Activated T-helper 1 cell treated with anti-CD3 and anti-CD28 coated beads, Interleukin-12 subunit alpha, Interleukin-12 subunit beta, Interleukin-2, Interleukin-4 antibody, amounts not matched to agents 30 ng/mL and 10 ng/mL and 1 ng/mL, durations not matched to agents 14 hours and 24 hours and 36 hours (primary cell): ENCODE data around the gene ADIPOR2. TPM values are rescaled to one million over a fixed set of nuclear protein-coding genes. Genes with fewer than 3 reads are reported as not detected.
"Not testable (repeated sequence)": the region's sequence is repeated elsewhere in the genome, so short reads cannot be mapped to it uniquely, and the experiment has no call there.

ENCODE experiments used
- DNase-seq: peaks from one replicate; pipeline ENCODE4 v3.0.0; 2021; ENCODE audit warnings: low spot score
- H3K27ac Mint-ChIP-seq: one replicate; pipeline ENCODE4 v1.8.0; 2021; ENCODE audit warnings: mild to moderate bottlenecking, mixed read lengths
- H3K27me3 Mint-ChIP-seq: one replicate; pipeline ENCODE4 v1.8.0; 2022; ENCODE audit warnings: mild to moderate bottlenecking, moderate library complexity, mixed read lengths; ENCODE audit not compliant: insufficient read depth
- H3K36me3 Mint-ChIP-seq: one replicate; pipeline ENCODE4 v1.8.0; 2021; ENCODE audit warnings: low read depth, mixed read lengths
- H3K4me1 Mint-ChIP-seq: one replicate; pipeline ENCODE4 v1.8.0; 2021; ENCODE audit warnings: low read depth, mixed read lengths
- H3K4me3 Mint-ChIP-seq: one replicate; pipeline ENCODE4 v1.8.0; 2021; ENCODE audit warnings: mild to moderate bottlenecking, moderate library complexity, mixed read lengths
- H3K9me3 Mint-ChIP-seq: one replicate; pipeline ENCODE4 v1.8.0; 2021; ENCODE audit warnings: mixed read lengths
- intact Hi-C: fragments of 100-400 bp; cut with micrococcal nuclease; formaldehyde crosslinking; loops from one replicate; pipeline ENCODE4 v1.15.1; 2024
- total RNA-seq: library from RNA; stranded (reverse); gene quantifications from 2 replicates; pipeline ENCODE4 v1.2.3, GENCODE V29; 2022

Gene ADIPOR2
- total RNA-seq, 1 donor from 2014 or later, result 69.4 TPM

GRCh38 chr12:1815108-1815507 is 124.2 kb downstream of the ADIPOR2 start:
- intact Hi-C loops, result no loop called here
- DNase-seq, result no peak
- H3K27me3 Mint-ChIP-seq, result peaks cover 16% of the 10 kb centered on the region
- H3K27ac Mint-ChIP-seq, result no peak overlapping the region
- no peaks in the 10 kb centered on the region for H3K9me3 Mint-ChIP-seq
- H3K36me3 Mint-ChIP-seq, result no peaks in the 10 kb centered on the region
- no peak overlapping the region for H3K4me3 Mint-ChIP-seq
- H3K4me1 Mint-ChIP-seq, result no peaks in the 10 kb centered on the region

DNA sequence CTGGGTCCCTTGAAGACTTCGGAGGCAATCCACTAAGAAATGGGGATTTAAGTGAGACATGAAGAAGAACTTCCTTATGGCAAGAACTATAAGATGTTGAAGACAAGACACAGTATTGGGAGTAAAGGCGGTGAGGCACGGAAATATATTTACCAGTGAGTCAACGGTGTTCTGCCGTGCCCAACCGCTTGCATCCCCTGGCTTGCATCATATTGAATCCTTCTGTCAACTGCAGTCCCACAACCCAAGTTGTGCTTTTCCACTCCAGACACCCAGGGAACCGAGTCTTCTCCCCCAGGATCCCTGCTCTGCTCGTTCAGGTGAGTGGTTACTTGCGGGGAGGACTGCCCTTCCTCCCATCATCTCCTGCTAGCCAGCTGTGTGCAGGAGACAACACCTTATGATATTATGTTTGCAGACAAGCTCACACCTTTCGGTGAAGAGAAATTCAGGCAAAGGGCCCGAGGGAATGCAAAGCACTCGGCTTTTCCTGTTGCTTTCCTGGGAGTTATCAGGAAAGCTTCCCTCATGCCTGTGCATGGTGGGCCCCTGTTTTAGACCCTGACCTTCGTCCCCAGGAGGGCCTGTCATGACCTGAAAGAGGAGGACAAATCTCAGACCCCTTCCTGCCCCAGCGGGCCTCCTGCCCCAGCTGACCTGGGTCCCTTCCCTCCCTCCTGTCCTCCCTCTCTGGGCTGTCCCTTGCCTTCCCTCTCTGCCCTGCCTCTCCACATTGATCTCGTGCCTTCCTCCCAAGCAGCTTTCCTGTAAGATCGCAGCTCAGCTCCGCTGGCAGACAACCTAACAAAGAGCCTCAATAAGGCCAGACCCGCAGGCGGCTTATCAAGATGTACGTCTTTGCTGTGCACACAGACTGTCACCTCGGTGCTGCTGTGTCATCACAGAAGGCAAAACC is 125.2 kb downstream of the ADIPOR2 start:
- Mint-ChIP-seq H3K27ac (no peak overlapping the region), H3K36me3 (no peaks in the 10 kb centered on the region), H3K4me3 (no peak overlapping the region), H3K9me3 (no peaks in the 10 kb centered on the region), H3K4me1 (no peaks in the 10 kb centered on the region), H3K27me3 (peaks cover 24% of the 10 kb centered on the region)
- intact Hi-C loops, result no loop called here
- DNase-seq, result no peak

DNA sequence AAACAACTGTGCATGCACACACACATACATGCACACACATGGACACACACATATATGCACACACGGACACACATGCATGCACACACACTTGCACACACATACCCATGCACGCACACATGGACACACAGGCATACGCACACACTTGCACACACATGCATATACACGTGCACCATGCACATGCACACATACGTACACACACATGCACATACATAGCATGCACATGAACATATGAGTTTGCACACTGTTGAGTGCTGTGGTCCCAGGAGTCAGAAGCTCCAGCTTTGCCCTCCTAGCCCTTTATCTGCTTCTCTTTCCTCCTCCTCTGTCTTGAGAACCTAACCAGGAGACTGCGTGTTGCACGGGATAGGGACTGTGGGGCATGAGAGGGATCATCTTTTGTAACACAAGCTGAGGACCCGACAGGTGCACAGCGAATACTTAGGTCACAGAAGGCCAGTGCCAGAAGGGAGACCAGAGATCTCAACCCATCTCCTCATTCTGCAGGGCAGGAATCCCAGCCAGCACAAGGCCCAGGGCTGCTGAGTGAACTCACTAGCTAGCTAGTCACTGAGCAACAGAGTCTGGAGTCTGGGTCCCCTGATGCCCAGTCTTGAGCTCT is 126.0 kb downstream of the ADIPOR2 start:
- no peak for DNase-seq
- no peaks in the 10 kb centered on the region for H3K36me3 Mint-ChIP-seq
- no peaks in the 10 kb centered on the region for H3K9me3 Mint-ChIP-seq
- peaks cover 27% of the 10 kb centered on the region for H3K27me3 Mint-ChIP-seq
- H3K4me1 Mint-ChIP-seq, result no peaks in the 10 kb centered on the region
- H3K4me3 Mint-ChIP-seq, result no peak overlapping the region
- H3K27ac Mint-ChIP-seq, result no peak overlapping the region
- intact Hi-C loops, result no loop called here

DNA sequence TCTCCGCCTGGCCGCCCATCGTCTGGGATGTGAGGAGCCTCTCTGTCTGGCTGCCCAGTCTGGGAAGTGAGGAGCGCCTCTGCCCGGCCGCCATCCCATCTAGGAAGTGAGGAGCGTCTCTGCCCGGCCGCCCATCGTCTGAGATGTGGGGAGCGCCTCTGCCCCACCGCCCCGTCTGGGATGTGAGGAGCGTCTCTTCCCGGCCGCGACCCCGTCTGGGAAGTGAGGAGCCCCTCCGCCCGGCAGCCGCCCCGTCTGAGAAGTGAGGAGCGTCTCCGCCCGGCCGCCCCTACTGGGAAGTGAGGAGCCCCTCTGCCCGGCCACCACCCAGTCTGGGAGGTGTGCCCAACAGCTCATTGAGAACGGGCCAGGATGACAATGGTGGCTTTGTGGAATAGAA is 127.1 kb downstream of the ADIPOR2 start:
- peaks cover 34% of the 10 kb centered on the region for H3K27me3 Mint-ChIP-seq
- H3K4me1 Mint-ChIP-seq, H3K4me3 Mint-ChIP-seq, intact Hi-C loops, H3K27ac Mint-ChIP-seq, H3K36me3 Mint-ChIP-seq, DNase-seq, H3K9me3 Mint-ChIP-seq: not testable (repeated sequence)

GRCh38 chr12:1819050-1819449 is 128.2 kb downstream of the ADIPOR2 start:
- DNase-seq, result no peak
- no peak overlapping the region for H3K27ac Mint-ChIP-seq
- no peaks in the 10 kb centered on the region for H3K9me3 Mint-ChIP-seq
- H3K27me3 Mint-ChIP-seq, result peaks cover 34% of the 10 kb centered on the region
- intact Hi-C loops, result no loop called here
- H3K36me3 Mint-ChIP-seq, result no peaks in the 10 kb centered on the region
- H3K4me1 Mint-ChIP-seq, result no peaks in the 10 kb centered on the region
- no peak overlapping the region for H3K4me3 Mint-ChIP-seq

DNA sequence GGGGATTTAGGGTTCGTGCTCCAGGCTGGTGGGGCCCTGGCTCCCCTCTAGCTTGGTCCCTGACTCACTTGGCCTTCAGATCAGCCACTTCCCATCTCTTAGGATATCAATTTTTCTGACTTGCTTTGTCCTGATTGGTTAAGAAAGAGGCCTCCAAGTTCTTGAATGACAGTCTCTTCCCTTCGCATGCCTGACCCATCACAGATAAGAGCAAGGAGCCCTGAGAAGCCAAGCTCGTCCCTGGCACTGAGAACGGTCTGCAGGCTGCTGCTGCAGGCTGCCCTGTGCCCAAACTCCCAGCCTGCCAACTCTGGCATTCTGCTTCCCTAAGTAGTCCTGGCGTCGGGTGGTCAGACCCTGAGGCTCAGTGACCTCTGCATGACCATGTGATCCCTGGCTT is 128.7 kb downstream of the ADIPOR2 start:
- no peak for DNase-seq
- Mint-ChIP-seq H3K9me3 (no peaks in the 10 kb centered on the region), H3K36me3 (no peaks in the 10 kb centered on the region), H3K27me3 (peaks cover 34% of the 10 kb centered on the region), H3K27ac (no peak overlapping the region), H3K4me1 (no peaks in the 10 kb centered on the region), H3K4me3 (no peak overlapping the region)
- intact Hi-C loops, result no loop called here

GRCh38 chr12:1820191-1820895 is 129.5 kb downstream of the ADIPOR2 start, which contains the start of gene LRTM2:
Gene LRTM2, plus strand, starts transcription at chr12:1820565. Its CDS starts 7,584 bp downstream, at chr12:1828149.
- DNase-seq, result no peak
- Mint-ChIP-seq H3K36me3 (no peaks in the 10 kb centered on the region), H3K4me3 (no peak within 1 kb of the TSS), H3K27ac (no peak within 1 kb of the TSS), H3K9me3 (no peaks in the 10 kb centered on the region), H3K27me3 (peaks cover 32% of the 10 kb centered on the region), H3K4me1 (no peaks in the 10 kb centered on the region)
- intact Hi-C loops, result no loop called here

DNA sequence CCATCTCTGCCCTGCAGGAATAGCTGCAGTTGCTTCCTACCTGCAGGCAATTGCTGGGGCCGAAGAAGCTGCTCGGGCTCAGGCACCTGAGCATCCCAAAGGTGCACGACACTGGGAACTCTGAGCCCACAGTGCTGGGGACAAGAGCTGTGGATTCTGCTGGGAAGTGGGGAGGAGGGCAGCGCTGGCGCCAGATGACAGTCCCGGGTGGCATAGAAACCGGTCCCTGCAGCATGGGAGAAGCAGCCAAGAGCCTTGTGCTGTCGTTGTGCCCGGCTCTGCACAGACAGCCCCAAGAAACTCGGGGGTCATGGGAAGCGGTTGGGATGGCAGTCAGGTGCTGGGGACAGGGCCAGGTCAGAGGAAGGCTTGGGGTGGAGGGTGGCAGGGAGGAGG is 130.0 kb downstream of the ADIPOR2 start:
- Mint-ChIP-seq H3K4me1 (no peaks in the 10 kb centered on the region), H3K36me3 (no peaks in the 10 kb centered on the region), H3K4me3 (no peak overlapping the region), H3K9me3 (no peaks in the 10 kb centered on the region), H3K27me3 (peaks cover 32% of the 10 kb centered on the region), H3K27ac (no peak overlapping the region)
- intact Hi-C loops, result no loop called here
- DNase-seq, result no peak

DNA sequence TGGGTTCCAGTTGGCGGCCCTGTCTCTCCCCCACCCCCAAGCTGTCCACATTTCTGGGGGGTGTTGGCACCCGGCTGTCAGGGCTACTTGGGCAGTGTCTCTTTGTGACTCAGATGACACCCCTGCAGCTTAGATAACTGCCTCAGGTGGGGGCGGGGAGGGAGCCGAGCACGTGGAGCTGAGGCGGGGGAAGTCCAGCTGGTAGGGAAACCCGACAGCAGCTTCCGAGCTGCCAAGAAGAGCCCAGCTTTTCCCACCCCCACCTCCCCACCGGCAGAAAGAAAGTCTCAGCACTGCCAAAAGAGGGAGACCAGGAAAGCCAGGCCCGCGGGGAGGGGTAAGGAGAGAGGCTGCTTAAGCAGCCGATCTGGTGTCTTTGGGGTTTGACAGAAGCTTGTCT is 130.9 kb downstream of the ADIPOR2 start:
- Mint-ChIP-seq H3K36me3 (no peaks in the 10 kb centered on the region), H3K9me3 (no peaks in the 10 kb centered on the region), H3K4me3 (no peak overlapping the region), H3K27me3 (peaks cover 29% of the 10 kb centered on the region), H3K27ac (no peak overlapping the region), H3K4me1 (no peaks in the 10 kb centered on the region)
- DNase-seq, result no peak
- intact Hi-C loops, result no loop called here

DNA sequence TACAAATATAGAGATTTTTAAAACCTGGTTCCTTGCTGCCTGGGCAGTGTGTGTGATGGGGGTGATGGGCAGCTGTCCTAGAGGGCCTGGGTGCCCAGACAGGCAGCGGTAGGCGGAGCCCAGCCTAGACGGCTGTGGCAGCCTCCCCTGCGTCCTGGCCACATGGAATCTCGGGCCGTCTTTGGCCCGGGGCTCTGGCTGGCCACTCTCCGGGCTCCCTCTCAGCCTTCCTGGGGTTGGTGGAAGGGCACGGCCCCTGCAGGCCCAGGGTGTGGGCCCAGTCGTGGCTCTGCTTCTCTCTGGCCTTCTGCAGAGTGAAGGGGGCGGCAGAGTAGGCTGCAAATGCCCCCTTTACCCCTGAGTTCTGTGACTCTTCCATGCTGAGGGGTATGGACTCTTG is 131.8 kb downstream of the ADIPOR2 start:
- H3K27me3 Mint-ChIP-seq, result peaks cover 29% of the 10 kb centered on the region
- intact Hi-C loops, result no loop called here
- H3K27ac Mint-ChIP-seq, result no peak overlapping the region
- no peak overlapping the region for H3K4me3 Mint-ChIP-seq
- no peak for DNase-seq
- no peaks in the 10 kb centered on the region for H3K36me3 Mint-ChIP-seq
- H3K4me1 Mint-ChIP-seq, result no peaks in the 10 kb centered on the region
- no peaks in the 10 kb centered on the region for H3K9me3 Mint-ChIP-seq

DNA sequence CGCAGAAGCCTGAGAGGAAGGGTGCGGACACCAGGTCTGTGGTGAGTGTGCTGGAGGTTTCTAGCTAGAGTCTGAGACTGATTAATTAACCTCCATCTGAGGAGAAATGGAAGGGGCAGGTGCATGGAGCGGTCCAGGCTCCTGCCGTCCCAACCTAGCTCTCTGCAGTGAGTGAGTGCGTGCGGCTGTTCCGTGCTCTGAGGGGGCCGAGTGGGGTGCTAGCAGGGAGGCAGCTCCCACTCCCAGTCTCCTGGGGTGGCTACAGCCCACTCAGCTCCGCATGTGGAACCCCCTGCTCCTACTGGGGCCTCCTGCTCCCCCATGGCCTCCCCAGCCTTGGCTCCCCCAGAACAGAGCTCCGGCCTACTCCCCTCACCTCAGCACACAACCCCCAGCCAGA is 132.4 kb downstream of the ADIPOR2 start:
- Mint-ChIP-seq H3K36me3 (no peaks in the 10 kb centered on the region), H3K4me1 (no peaks in the 10 kb centered on the region), H3K27ac (no peak overlapping the region), H3K4me3 (no peak overlapping the region), H3K9me3 (no peaks in the 10 kb centered on the region), H3K27me3 (peaks cover 29% of the 10 kb centered on the region)
- DNase-seq, result no peak
- intact Hi-C loops, result no loop called here

- H3K27ac Mint-ChIP-seq, result no peak overlapping the region
- intact Hi-C loops, result no loop called here
- H3K9me3 Mint-ChIP-seq, result no peaks in the 10 kb centered on the region
- H3K27me3 Mint-ChIP-seq, result peaks cover 15% of the 10 kb centered on the region
- DNase-seq, result no peak
- H3K4me1 Mint-ChIP-seq, result no peaks in the 10 kb centered on the region
- no peaks in the 10 kb centered on the region for H3K36me3 Mint-ChIP-seq
- no peak overlapping the region for H3K4me3 Mint-ChIP-seq
These were observed 134.7 kb downstream of the ADIPOR2 start for GRCh38 chr12:1825382-1826102.
